BJ (cell line): ENCODE measurements around the gene MICAL1. TPM values are rescaled to one million over a fixed set of nuclear protein-coding genes. Genes with fewer than 3 reads are reported as not detected.

ENCODE experiments used
- CTCF ChIA-PET: fragments of 350-600 bp; formaldehyde crosslinking; extraction: SDS; loops from one replicate; lab custom pipeline; 2021; ENCODE audit warnings: antibody characterized with exemption, inconsistent platforms; lab: Yijun Ruan, JAX
- POLR2A ChIA-PET: fragments of 300-600 bp; sonication (Branson Sonifier 250); formaldehyde crosslinking; extraction: SDS; loops from one replicate; lab custom pipeline; 2021; ENCODE audit warnings: antibody characterized with exemption; lab: Charles Lee
- DNase-seq: peaks from one replicate; pipeline ENCODE4 v3.0.0-alpha.2; 2011; ENCODE audit warnings: low read depth
- H3K27me3 ChIP-seq: 2 replicates; pipeline ENCODE4 v1.6.0; 2011; ENCODE audit warnings: low read length; ENCODE audit not compliant: control insufficient read depth, insufficient read depth
- H3K36me3 ChIP-seq: 2 replicates; pipeline ENCODE4 v1.5.1; 2011; ENCODE audit warnings: low read length; ENCODE audit not compliant: control insufficient read depth, insufficient read depth
- H3K4me3 ChIP-seq: 2 replicates; pipeline ENCODE4 v1.5.1; 2011; ENCODE audit warnings: low read depth, mild to moderate bottlenecking, control low read depth, low read length
- polyA plus RNA-seq: library from polyadenylated mRNA; depleted of rRNA; stranded (reverse); fragments of >200 nt; gene quantifications from 2 replicates; pipeline ENCODE4 v1.2.3, GENCODE V29; 2011
- TF ChIP-seq, protein P1 (sequence below): IDR thresholded peaks from 2 replicates; pipeline ENCODE4 v1.5.1; 2011; ENCODE audit warnings: low read depth, mild to moderate bottlenecking, control low read depth, inconsistent platforms, low read length, moderate library complexity; ENCODE audit not compliant: insufficient read depth

The MICAL1 gene
- polyA plus RNA-seq, 1 experiment = 84.6 TPM

DNA sequence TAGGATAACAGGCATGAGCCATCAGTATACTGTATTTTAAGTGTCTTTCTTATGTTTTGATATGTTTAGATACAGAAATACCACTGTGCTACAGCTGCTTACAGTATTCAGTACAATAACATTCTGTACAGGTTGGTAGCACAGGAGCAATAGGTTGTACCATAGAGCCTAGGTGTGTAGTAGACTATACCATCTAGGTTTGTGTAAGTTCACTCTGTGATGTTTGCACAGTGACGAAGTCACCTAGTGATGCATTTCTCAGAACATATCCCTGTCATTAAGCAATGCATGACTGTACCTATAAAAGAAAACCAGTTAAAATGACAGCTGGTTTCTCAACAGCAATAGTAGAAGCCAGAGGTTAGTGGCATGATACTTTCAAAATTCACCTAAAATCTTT is 30.5 kb upstream of the MICAL1 start:
- ChIA-PET POLR2A (no interaction called here), CTCF (interaction anchor here (0.7 kb wide), 1 partner anchor 22 kb away, joined by 3 read pairs; no protein-coding TSS in a partner anchor)
- Histone ChIP-seq H3K36me3 (peaks cover 1% of the 10 kb centered on the region; the same call in 1 of the 2 replicates), H3K4me3 (no peak overlapping the region), H3K27me3 (0 out of 2 replicates have a peak, but pooled peaks cover 2% of the 10 kb centered on the region)
- DNase-seq = no peak
- TF ChIP-seq, protein P1, sequence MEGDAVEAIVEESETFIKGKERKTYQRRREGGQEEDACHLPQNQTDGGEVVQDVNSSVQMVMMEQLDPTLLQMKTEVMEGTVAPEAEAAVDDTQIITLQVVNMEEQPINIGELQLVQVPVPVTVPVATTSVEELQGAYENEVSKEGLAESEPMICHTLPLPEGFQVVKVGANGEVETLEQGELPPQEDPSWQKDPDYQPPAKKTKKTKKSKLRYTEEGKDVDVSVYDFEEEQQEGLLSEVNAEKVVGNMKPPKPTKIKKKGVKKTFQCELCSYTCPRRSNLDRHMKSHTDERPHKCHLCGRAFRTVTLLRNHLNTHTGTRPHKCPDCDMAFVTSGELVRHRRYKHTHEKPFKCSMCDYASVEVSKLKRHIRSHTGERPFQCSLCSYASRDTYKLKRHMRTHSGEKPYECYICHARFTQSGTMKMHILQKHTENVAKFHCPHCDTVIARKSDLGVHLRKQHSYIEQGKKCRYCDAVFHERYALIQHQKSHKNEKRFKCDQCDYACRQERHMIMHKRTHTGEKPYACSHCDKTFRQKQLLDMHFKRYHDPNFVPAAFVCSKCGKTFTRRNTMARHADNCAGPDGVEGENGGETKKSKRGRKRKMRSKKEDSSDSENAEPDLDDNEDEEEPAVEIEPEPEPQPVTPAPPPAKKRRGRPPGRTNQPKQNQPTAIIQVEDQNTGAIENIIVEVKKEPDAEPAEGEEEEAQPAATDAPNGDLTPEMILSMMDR = no peak

DNA sequence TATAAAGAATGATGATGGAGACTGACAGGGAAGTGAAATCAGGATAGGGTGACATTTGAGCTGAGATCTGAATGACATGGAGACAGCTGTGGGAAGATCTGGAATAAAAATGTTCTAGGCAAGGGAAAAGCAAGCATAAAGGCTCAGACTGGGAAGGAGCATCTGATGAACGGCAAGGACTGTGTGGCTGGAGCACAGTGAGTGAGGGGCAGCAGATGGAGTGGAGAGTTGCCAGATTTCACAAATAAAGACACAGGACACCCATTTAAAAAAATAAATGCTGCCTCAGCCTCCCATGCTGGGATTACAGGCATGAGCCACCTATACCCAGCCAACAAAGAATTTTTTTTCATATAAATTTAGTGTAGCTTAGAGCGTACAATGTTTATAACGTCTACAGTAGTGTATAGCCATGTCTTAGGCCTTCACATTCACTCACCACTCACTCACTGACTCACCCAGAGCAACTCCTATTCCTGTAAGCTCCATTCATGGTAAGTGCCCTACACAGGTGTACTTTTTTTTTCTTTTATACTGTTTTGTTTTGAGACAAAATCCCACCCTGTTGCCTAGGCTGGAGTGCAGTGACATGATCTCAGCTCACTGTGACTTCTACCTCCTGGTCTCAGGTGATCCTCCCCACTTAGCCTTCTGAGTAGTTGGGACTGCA is 29.8 kb upstream of the MICAL1 start:
- H3K4me3 ChIP-seq = no peak overlapping the region
- POLR2A ChIA-PET = no interaction called here
- TF ChIP-seq, protein P1 = no peak
- peaks cover 4% of the 10 kb centered on the region; the same call in 1 of the 2 replicates for H3K36me3 ChIP-seq
- 0 out of 2 replicates have a peak, but pooled peaks cover 1% of the 10 kb centered on the region for H3K27me3 ChIP-seq
- CTCF ChIA-PET = interaction anchor here (0.7 kb wide), 2 partner anchors 23 to 29 kb away, joined by 3 to 4 read pairs; no protein-coding TSS in a partner anchor
- no peak for DNase-seq

DNA sequence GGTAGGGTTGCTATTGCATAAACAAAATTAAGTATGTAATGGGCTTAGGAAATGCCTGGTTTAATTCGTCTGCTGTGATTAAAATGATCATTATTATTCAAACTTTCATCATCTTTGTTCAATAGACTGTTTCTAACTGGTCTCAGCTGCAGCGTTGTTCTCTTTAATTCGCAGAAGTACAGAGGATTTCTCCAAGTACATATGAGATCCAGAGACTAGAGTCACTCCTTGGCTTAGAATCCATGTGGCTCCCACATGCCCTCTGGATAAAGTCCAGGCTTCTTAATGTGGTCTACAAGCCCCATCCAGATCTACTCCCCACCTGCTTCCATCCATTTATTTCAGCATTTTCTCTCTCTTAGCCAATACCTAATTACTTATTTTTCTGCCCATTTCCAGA is 28.6 kb upstream of the MICAL1 start:
- CTCF ChIA-PET = no interaction called here
- TF ChIP-seq, protein P1 = no peak
- H3K4me3 ChIP-seq = no peak overlapping the region
- 0 out of 2 replicates have a peak, but pooled peaks cover 1% of the 10 kb centered on the region for H3K27me3 ChIP-seq
- no peak for DNase-seq
- POLR2A ChIA-PET = no interaction called here
- H3K36me3 ChIP-seq = peaks cover 4% of the 10 kb centered on the region; the same call in 1 of the 2 replicates

DNA sequence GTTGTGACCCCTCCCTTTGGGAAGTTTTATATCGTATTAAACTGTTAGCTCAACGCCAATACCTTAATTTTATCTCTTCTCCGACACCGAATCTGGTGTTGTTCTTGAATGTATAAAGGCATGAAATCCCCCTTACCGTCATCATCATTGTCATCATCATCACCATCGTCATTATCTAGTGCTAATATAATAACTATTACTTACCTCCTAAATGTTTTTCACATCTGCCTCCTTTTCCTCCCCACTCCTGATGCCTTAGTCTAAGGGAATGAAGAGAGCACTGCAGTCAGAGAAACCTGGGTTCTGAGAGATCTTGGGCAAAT is 28.1 kb upstream of the MICAL1 start:
- Histone ChIP-seq H3K4me3 (peak overlapping the region; percentile 50), H3K36me3 (peaks cover 4% of the 10 kb centered on the region; the same call in 1 of the 2 replicates), H3K27me3 (0 out of 2 replicates have a peak, but pooled peaks cover 1% of the 10 kb centered on the region)
- TF ChIP-seq, protein P1 = no peak
- ChIA-PET POLR2A (no interaction called here), CTCF (no interaction called here)
- DNase-seq = no peak

DNA sequence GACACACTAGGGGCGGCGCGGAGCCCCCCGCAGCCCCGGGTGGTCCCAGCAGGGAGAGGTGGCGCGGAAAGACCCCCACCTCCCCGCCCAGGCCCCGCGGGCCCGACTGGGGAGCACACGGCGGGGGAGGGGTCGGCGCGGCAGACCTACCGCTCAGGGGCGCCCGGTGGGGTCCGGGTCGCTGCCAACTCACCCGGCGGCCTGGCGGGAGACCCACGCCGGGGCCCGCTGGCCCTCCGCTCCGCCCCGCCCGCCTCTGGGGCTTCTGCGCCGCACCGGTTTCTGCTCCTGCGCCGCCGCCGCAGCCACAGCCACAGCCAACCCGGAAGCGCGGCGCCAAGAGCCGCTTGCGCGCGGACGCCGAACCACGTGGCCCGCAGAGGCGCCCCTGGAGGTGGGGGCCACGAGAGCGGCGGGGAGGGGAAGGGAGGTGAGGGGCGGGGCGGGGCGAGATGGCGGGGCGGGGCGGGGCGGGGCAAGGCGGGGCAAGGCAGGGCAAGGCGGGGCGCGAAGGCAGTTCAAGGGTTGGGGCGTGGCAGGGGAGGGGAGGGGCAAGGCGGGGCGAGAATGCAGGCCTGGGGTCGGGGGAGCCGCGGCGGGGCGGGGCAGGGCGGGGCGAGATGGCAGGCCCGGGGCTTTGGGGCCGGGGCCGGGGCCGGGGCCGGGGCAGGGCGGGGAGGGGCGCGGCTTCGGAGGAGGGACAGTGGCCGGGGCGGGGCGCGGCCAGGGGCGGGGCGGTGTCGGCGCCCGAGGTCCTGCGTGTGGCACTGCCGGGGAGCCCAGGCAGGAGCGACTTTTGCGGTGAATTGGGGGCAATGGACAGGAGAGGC is 27.5 kb upstream of the MICAL1 start, which contains the start of gene ZBTB24:
ZBTB24 (minus strand) TSS at position 315 of the 830 bp plus-strand sequence. CDS start 1,193 bp downstream, outside the sequence.
- POLR2A ChIA-PET = no interaction called here
- H3K4me3 ChIP-seq = peak within 1 kb of the TSS; percentile 86
- TF ChIP-seq, protein P1 = no peak
- CTCF ChIA-PET = no interaction called here
- no peak for DNase-seq
- H3K27me3 ChIP-seq = 0 out of 2 replicates have a peak, but pooled peaks cover 1% of the 10 kb centered on the region
- H3K36me3 ChIP-seq = peaks cover 4% of the 10 kb centered on the region; the same call in 1 of the 2 replicates
